ENCODE data around the gene C2orf76. TPM values are rescaled to one million over a fixed set of nuclear protein-coding genes. Genes with fewer than 3 reads are reported as not detected.

C2orf76 gene
- total RNA-seq, 1 experiment from 2014 or later, result 9.7 TPM

GRCh38 chr2:119332953-119333352, 33.7 kb downstream of the C2orf76 start:
- CTCF ChIA-PET, result no interaction called here
- no peak overlapping the region for H3K4me3 Mint-ChIP-seq (ENCODE audit: unreplicated experiment)

GRCh38 chr2:119327431-119327830, 39.2 kb downstream of the C2orf76 start:
- POLR2A ChIA-PET, result no interaction called here
- BruUV-seq (replicated peaks), result no TSS peak
- CTCF ChIA-PET, result interaction anchor here (0.6 kb wide), 2 partner anchors 40 to 896 kb away, joined by 3 to 4 read pairs; partner anchors contain the start of gene DBI

More at GRCh38 chr2:119332953-119333352, 33.7 kb downstream of the C2orf76 start:
- intact Hi-C loops (cut with micrococcal nuclease), result no loop called here
- no TSS peak for BruUV-seq (replicated peaks)
- DNase-seq (ENCODE audit: unreplicated experiment), result no peak
- Mint-ChIP-seq H3K27me3 (ENCODE audit: insufficient read depth, unreplicated experiment) (no peaks in the 10 kb centered on the region), H3K36me3 (ENCODE audit: insufficient read depth, unreplicated experiment) (no peaks in the 10 kb centered on the region), H3K9me3 (ENCODE audit: unreplicated experiment) (no peaks in the 10 kb centered on the region), H3K27ac (ENCODE audit: low read depth, unreplicated experiment) (no peak overlapping the region), H3K4me1 (ENCODE audit: insufficient read depth, unreplicated experiment) (no peaks in the 10 kb centered on the region)
- POLR2A ChIA-PET, result no interaction called here
- TF ChIP-seq, protein P1, sequence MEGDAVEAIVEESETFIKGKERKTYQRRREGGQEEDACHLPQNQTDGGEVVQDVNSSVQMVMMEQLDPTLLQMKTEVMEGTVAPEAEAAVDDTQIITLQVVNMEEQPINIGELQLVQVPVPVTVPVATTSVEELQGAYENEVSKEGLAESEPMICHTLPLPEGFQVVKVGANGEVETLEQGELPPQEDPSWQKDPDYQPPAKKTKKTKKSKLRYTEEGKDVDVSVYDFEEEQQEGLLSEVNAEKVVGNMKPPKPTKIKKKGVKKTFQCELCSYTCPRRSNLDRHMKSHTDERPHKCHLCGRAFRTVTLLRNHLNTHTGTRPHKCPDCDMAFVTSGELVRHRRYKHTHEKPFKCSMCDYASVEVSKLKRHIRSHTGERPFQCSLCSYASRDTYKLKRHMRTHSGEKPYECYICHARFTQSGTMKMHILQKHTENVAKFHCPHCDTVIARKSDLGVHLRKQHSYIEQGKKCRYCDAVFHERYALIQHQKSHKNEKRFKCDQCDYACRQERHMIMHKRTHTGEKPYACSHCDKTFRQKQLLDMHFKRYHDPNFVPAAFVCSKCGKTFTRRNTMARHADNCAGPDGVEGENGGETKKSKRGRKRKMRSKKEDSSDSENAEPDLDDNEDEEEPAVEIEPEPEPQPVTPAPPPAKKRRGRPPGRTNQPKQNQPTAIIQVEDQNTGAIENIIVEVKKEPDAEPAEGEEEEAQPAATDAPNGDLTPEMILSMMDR (IDR thresholded peaks at IDR 0.05; ENCODE audit: unreplicated experiment), result no peak

GRCh38 chr2:119326938-119327337, 39.7 kb downstream of the C2orf76 start:
- BruUV-seq (replicated peaks), result no TSS peak
- TF ChIP-seq, protein P1 (IDR thresholded peaks at IDR 0.05; ENCODE audit: unreplicated experiment), result no peak
- Mint-ChIP-seq H3K4me1 (ENCODE audit: insufficient read depth, unreplicated experiment) (peaks cover 5% of the 10 kb centered on the region), H3K9me3 (ENCODE audit: unreplicated experiment) (no peaks in the 10 kb centered on the region), H3K36me3 (ENCODE audit: insufficient read depth, unreplicated experiment) (no peaks in the 10 kb centered on the region), H3K27ac (ENCODE audit: low read depth, unreplicated experiment) (no peak overlapping the region), H3K4me3 (ENCODE audit: unreplicated experiment) (no peak overlapping the region), H3K27me3 (ENCODE audit: insufficient read depth, unreplicated experiment) (no peaks in the 10 kb centered on the region)
- no peak for DNase-seq (ENCODE audit: unreplicated experiment)
- ChIA-PET POLR2A (no interaction called here), CTCF (interaction anchor here (0.6 to 0.7 kb wide), 2 partner anchors 896 to 1138 kb away, joined by 4 read pairs; no protein-coding TSS in a partner anchor)
- intact Hi-C loops (cut with micrococcal nuclease), result no loop called here

More at GRCh38 chr2:119327431-119327830, 39.2 kb downstream of the C2orf76 start:
- no peak overlapping the region for H3K27ac Mint-ChIP-seq (ENCODE audit: low read depth, unreplicated experiment)
- H3K9me3 Mint-ChIP-seq (ENCODE audit: unreplicated experiment), result no peaks in the 10 kb centered on the region
- intact Hi-C loops (cut with micrococcal nuclease), result no loop called here
- H3K27me3 Mint-ChIP-seq (ENCODE audit: insufficient read depth, unreplicated experiment), result no peaks in the 10 kb centered on the region
- DNase-seq (ENCODE audit: unreplicated experiment), result no peak
- TF ChIP-seq, protein P1 (IDR thresholded peaks at IDR 0.05; ENCODE audit: unreplicated experiment), result no peak
- peaks cover 5% of the 10 kb centered on the region for H3K4me1 Mint-ChIP-seq (ENCODE audit: insufficient read depth, unreplicated experiment)
- H3K36me3 Mint-ChIP-seq (ENCODE audit: insufficient read depth, unreplicated experiment), result no peaks in the 10 kb centered on the region
- H3K4me3 Mint-ChIP-seq (ENCODE audit: unreplicated experiment), result no peak overlapping the region

DNA sequence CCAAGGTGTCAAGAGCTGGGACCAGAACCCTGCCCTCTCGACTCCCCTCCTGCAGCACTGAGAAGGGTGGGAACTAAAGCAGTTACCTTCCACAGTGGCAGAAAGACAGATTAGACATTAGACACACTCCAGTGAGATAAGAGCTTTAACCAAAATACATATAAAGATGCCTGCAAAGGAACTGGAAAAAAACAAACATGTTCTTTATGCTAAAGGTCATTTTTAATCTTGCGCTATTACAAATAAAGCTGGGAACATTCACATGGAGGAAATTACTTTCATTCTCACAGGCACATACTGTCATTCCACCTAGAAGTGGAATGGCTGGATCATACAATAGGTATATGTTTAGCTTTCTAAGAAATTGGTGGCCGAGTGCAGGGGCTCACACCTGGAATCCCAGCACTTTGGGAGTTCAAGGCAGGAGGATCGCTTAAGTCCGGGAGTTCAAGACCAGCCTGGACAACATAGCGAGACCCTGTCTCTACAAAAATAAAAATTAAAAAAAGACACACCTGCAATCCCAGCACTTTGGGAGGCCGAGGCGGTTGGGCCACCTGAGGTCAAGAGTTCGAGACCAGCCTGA, 41.9 kb downstream of the C2orf76 start:
- H3K27ac Mint-ChIP-seq (ENCODE audit: low read depth, unreplicated experiment), result no peak overlapping the region
- no peaks in the 10 kb centered on the region for H3K27me3 Mint-ChIP-seq (ENCODE audit: insufficient read depth, unreplicated experiment)
- DNase-seq (ENCODE audit: unreplicated experiment), result no peak
- intact Hi-C loops (cut with micrococcal nuclease), result no loop called here
- no peaks in the 10 kb centered on the region for H3K36me3 Mint-ChIP-seq (ENCODE audit: insufficient read depth, unreplicated experiment)
- no TSS peak for BruUV-seq (replicated peaks)
- TF ChIP-seq, protein P1 (IDR thresholded peaks at IDR 0.05; ENCODE audit: unreplicated experiment), result no peak
- ChIA-PET CTCF (interaction anchor here (0.6 kb wide), 1 partner anchor 65 kb away, joined by 3 read pairs; no protein-coding TSS in a partner anchor), POLR2A (interaction anchor here (0.7 kb wide), 1 partner anchor 121 kb away, joined by 3 read pairs; no protein-coding TSS in a partner anchor)
- peaks cover 5% of the 10 kb centered on the region for H3K4me1 Mint-ChIP-seq (ENCODE audit: insufficient read depth, unreplicated experiment)
- no peak overlapping the region for H3K4me3 Mint-ChIP-seq (ENCODE audit: unreplicated experiment)
- H3K9me3 Mint-ChIP-seq (ENCODE audit: unreplicated experiment), result no peaks in the 10 kb centered on the region
